WTC11 (cell line): ENCODE results near the gene IFNL4. TPM values are rescaled to one million over a fixed set of nuclear protein-coding genes. Genes with fewer than 3 reads are reported as not detected.
"Not testable (repeated sequence)": the region's sequence is repeated elsewhere in the genome, so short reads cannot be mapped to it uniquely, and the experiment has no call there.

Experiments
- ATAC-seq: fragments of 200-7000 bp; cut with Tn5 transposase; 2 replicates; pipeline ENCODE4 v1.10.0; 2021; ENCODE audit warnings: mild to moderate bottlenecking, moderate library complexity
- CTCF ChIA-PET: fragments of 300-600 bp; sonication (Branson Sonifier 250); formaldehyde crosslinking; loops from one replicate; lab custom pipeline; 2021; ENCODE audit warnings: antibody characterized with exemption; lab: Charles Lee
- POLR2A ChIA-PET: fragments of 350-600 bp; sonication (Branson Sonifier 250); formaldehyde crosslinking; loops from one replicate; lab custom pipeline; 2021; ENCODE audit warnings: antibody characterized with exemption; lab: Charles Lee
- DNase-seq: peaks from one replicate; pipeline ENCODE4 v3.0.0; 2021; ENCODE audit warnings: low spot score
- H3K27ac Mint-ChIP-seq: 2 replicates; pipeline ENCODE4 v1.8.0; 2021; ENCODE audit warnings: mixed read lengths
- H3K27me3 Mint-ChIP-seq: 2 replicates; pipeline ENCODE4 v1.8.0; 2021; ENCODE audit warnings: low read depth, mild to moderate bottlenecking, moderate library complexity, mixed read lengths
- H3K36me3 Mint-ChIP-seq: 2 replicates; pipeline ENCODE4 v1.8.0; 2021; ENCODE audit warnings: mixed read lengths
- H3K4me1 Mint-ChIP-seq: 2 replicates; pipeline ENCODE4 v1.8.0; 2022; ENCODE audit warnings: mixed read lengths
- H3K4me3 Mint-ChIP-seq: 2 replicates; pipeline ENCODE4 v1.8.0; 2021; ENCODE audit warnings: mild to moderate bottlenecking, moderate library complexity, mixed read lengths
- H3K9me3 Mint-ChIP-seq: 2 replicates; pipeline ENCODE4 v1.8.0; 2021; ENCODE audit warnings: mixed read lengths
- CREM ChIP-seq: sonication (generic); formaldehyde crosslinking; IDR thresholded peaks from 2 replicates; pipeline ENCODE4 v1.8.1; 2022; ENCODE audit warnings: mild to moderate bottlenecking, missing genetic modification reagents, moderate library complexity
- FOXJ3 ChIP-seq: sonication (generic); formaldehyde crosslinking; IDR thresholded peaks from 2 replicates; pipeline ENCODE4 v1.9.0; 2021; ENCODE audit warnings: missing genetic modification reagents, mild to moderate bottlenecking, borderline replicate concordance
- FOXP4 ChIP-seq: sonication (generic); formaldehyde crosslinking; IDR thresholded peaks from 2 replicates; pipeline ENCODE4 v1.8.0; 2022; ENCODE audit warnings: mild to moderate bottlenecking, missing genetic modification reagents
- GABPB1 ChIP-seq: sonication (generic); formaldehyde crosslinking; IDR thresholded peaks from 2 replicates; pipeline ENCODE4 v1.8.1; 2023; ENCODE audit warnings: mild to moderate bottlenecking, missing genetic modification reagents
- GRHL2 ChIP-seq: fragments of 250-450 bp; sonication (Bioruptor Pico); IDR thresholded peaks from 2 replicates; pipeline ENCODE4 v1.8.0; 2022; ENCODE audit warnings: mild to moderate bottlenecking, moderate library complexity; ENCODE audit not compliant: insufficient replicate concordance, severe bottlenecking
- HMGXB4 ChIP-seq: sonication (generic); formaldehyde crosslinking; IDR thresholded peaks from 2 replicates; pipeline ENCODE4 v1.8.1; 2023; ENCODE audit warnings: mild to moderate bottlenecking, moderate library complexity, missing genetic modification reagents
- IRF1 ChIP-seq: sonication (generic); formaldehyde crosslinking; IDR thresholded peaks from 2 replicates; pipeline ENCODE4 v1.8.0; 2023; ENCODE audit warnings: missing genetic modification reagents
- IRF2 ChIP-seq: sonication (generic); formaldehyde crosslinking; IDR thresholded peaks from 2 replicates; pipeline ENCODE4 v1.8.0; 2022; ENCODE audit warnings: low read depth, missing genetic modification reagents, borderline replicate concordance
- JAZF1 ChIP-seq: fragments of 250-450 bp; sonication (Bioruptor Pico); IDR thresholded peaks from 2 replicates; pipeline ENCODE4 v1.9.0; 2021; ENCODE audit warnings: moderate library complexity, mild to moderate bottlenecking, inconsistent platforms
- MAX ChIP-seq: sonication (generic); formaldehyde crosslinking; IDR thresholded peaks from 2 replicates; pipeline ENCODE4 v1.8.0; 2022; ENCODE audit warnings: mild to moderate bottlenecking, missing genetic modification reagents
- SOX15 ChIP-seq: fragments of 250-450 bp; sonication (Bioruptor Pico); IDR thresholded peaks from 2 replicates; pipeline ENCODE4 v1.9.0; 2021; ENCODE audit warnings: mild to moderate bottlenecking
- STAT6 ChIP-seq: sonication (generic); formaldehyde crosslinking; conservative IDR thresholded peaks from 2 replicates; pipeline ENCODE4 v1.8.1; 2023; ENCODE audit warnings: mild to moderate bottlenecking, low read depth, missing genetic modification reagents, moderate library complexity
- USF1 ChIP-seq: sonication (generic); formaldehyde crosslinking; IDR thresholded peaks from 2 replicates; pipeline ENCODE4 v1.8.0; 2022; ENCODE audit warnings: mild to moderate bottlenecking, missing genetic modification reagents
- ZMAT4 ChIP-seq: fragments of 250-450 bp; sonication (Bioruptor Pico); IDR thresholded peaks from 2 replicates; pipeline ENCODE4 v1.9.0; 2021; ENCODE audit warnings: mild to moderate bottlenecking
- ZNF121 ChIP-seq: sonication (generic); formaldehyde crosslinking; IDR thresholded peaks from 2 replicates; pipeline ENCODE4 v1.8.0; 2023; ENCODE audit warnings: missing genetic modification reagents
- ZNF138 ChIP-seq: sonication (generic); formaldehyde crosslinking; conservative IDR thresholded peaks from 2 replicates; pipeline ENCODE4 v1.8.1; 2022; ENCODE audit warnings: mild to moderate bottlenecking, moderate library complexity, missing genetic modification reagents
- ZNF263 ChIP-seq: sonication (generic); formaldehyde crosslinking; IDR thresholded peaks from 2 replicates; pipeline ENCODE4 v1.8.1; 2022; ENCODE audit warnings: low read depth, mild to moderate bottlenecking, moderate library complexity, missing genetic modification reagents
- ZNF281 ChIP-seq: sonication (generic); formaldehyde crosslinking; IDR thresholded peaks from 2 replicates; pipeline ENCODE4 v1.8.0; 2023; ENCODE audit warnings: mild to moderate bottlenecking, missing genetic modification reagents
- ZNF423 ChIP-seq: fragments of 250-450 bp; sonication (Bioruptor Pico); IDR thresholded peaks from 2 replicates; pipeline ENCODE4 v2.1.2; 2022; ENCODE audit warnings: mild to moderate bottlenecking, moderate library complexity
- total RNA-seq: library from RNA; stranded (reverse); gene quantifications from 3 replicates; pipeline ENCODE4 v1.2.3, GENCODE V29; 2021

Gene IFNL4
- total RNA-seq, 1 experiment from 2014 or later: not detected

GRCh38 chr19:39268085-39268484 is 19.4 kb upstream of the IFNL4 start, which contains the start of gene IFNL2:
IFNL2 (plus strand) TSS chr19:39268396; CDS start chr19:39268569, 173 bp downstream.
- H3K27me3 Mint-ChIP-seq: peaks cover 74% of the 10 kb centered on the region
- ATAC-seq: peak; percentile 73

GRCh38 chr19:39265321-39265916 is 16.8 kb upstream of the IFNL4 start:
- no peak overlapping the region for H3K27ac Mint-ChIP-seq
- ChIA-PET CTCF (interaction anchor here (0.6 to 1.5 kb wide), 6 partner anchors 12 to 63 kb away, joined by 3 to 4 read pairs (median 4); partner anchors contain the start of gene IFNL4), POLR2A (interaction anchor here (0.6 kb wide), 1 partner anchor 72 kb away, joined by 3 read pairs; no protein-coding TSS in a partner anchor)
- H3K4me3 Mint-ChIP-seq: peak overlapping the region; percentile 43
- peaks cover 12% of the 10 kb centered on the region; the same call in 1 of the 2 replicates for H3K4me1 Mint-ChIP-seq
- DNase-seq: peak; percentile 70
- no peaks in the 10 kb centered on the region for H3K9me3 Mint-ChIP-seq
- no peaks in the 10 kb centered on the region; the same call in 1 of the 2 replicates for H3K36me3 Mint-ChIP-seq
- peaks cover 86% of the 10 kb centered on the region for H3K27me3 Mint-ChIP-seq
- peak; percentile 40 for ATAC-seq
- TF ChIP-seq ZNF121 (CRISPR knock-in tag) (no peak), ZNF263 (CRISPR knock-in tag) (no peak), STAT6 (CRISPR knock-in tag) (no peak), IRF2 (CRISPR knock-in tag) (no peak), GABPB1 (CRISPR knock-in tag) (no peak), IRF1 (CRISPR knock-in tag) (no peak), FOXJ3 (CRISPR knock-in tag) (no peak), ZNF423 (no peak), ZNF281 (CRISPR knock-in tag) (peak; percentile 62; the same call in 1 of the 2 replicates), GRHL2 (CRISPR knock-in tag) (no peak), HMGXB4 (CRISPR knock-in tag) (no peak), ZNF138 (CRISPR knock-in tag) (no peak), SOX15 (CRISPR knock-in tag) (no peak), FOXP4 (CRISPR knock-in tag) (peak; percentile 75; the same call in 1 of the 2 replicates), JAZF1 (CRISPR knock-in tag) (no peak), MAX (CRISPR knock-in tag) (peak; percentile 67; the same call in 1 of the 2 replicates), ZMAT4 (no peak), USF1 (CRISPR knock-in tag) (peak; percentile 64; the same call in 1 of the 2 replicates), CREM (CRISPR knock-in tag) (no peak)

More at GRCh38 chr19:39268085-39268484, 19.4 kb upstream of the IFNL4 start, which contains the start of gene IFNL2:
- POLR2A ChIA-PET, H3K4me1 Mint-ChIP-seq, H3K4me3 Mint-ChIP-seq, DNase-seq, H3K27ac Mint-ChIP-seq, H3K9me3 Mint-ChIP-seq, CTCF ChIA-PET, H3K36me3 Mint-ChIP-seq: not testable (repeated sequence)
